ENCODE measurements around the gene CCDC78. TPM values are rescaled to one million over a fixed set of nuclear protein-coding genes. Genes with fewer than 3 reads are reported as not detected.

The CCDC78 gene
- 0.15 and 1.3 TPM in 2 replicates for total RNA-seq

DNA sequence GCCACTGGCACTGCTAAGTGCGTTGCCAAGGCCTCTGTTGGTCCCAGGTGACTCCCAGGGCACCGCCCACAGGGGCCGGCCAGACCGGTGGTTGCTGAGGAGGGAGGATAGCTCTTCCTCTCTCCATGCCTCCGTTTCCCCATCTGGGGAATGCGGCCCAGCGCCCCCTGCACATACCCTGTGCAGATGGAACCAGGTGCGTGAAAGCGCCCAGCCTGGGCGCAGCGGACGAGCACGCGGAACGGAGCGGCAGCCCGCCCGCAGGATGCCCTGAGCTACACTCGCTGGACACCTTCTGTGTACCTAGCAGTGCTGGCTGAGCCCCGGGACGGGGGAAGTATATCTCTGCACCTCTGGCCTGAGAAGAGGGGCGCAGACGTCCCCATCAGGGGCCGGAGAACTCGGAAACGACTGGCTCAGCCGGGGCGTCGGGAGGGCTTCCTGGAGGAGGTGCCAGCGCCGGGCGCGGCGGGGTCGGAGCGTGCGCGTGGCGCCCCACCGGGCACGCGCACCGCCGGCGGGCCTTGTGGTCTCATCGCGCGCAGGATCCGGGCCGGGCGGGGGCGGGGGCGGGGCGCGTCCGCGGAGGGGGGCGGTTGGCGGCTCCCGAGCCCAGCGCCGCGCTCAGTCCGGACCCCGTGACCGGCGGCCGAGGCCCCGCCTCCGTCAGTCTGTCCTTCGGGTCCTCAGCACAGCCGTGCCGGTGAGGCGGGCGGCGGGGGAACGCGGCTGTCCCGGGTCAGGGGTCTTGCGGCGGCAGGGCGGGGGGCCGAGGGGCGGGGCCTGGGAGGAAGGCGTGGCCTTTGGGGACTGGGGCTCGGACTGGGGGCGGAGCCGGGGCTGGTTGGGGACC, at the start of gene CCDC78, which contains the start of gene HAGHL:
TSS of gene CCDC78 (minus strand) at position 6 of the 853 bp plus-strand sequence. CDS start 76 bp downstream, outside the sequence.
TSS of gene HAGHL (plus strand) at position 669 of the 853 bp plus-strand sequence. CDS start 404 bp downstream, outside the sequence.

DNA sequence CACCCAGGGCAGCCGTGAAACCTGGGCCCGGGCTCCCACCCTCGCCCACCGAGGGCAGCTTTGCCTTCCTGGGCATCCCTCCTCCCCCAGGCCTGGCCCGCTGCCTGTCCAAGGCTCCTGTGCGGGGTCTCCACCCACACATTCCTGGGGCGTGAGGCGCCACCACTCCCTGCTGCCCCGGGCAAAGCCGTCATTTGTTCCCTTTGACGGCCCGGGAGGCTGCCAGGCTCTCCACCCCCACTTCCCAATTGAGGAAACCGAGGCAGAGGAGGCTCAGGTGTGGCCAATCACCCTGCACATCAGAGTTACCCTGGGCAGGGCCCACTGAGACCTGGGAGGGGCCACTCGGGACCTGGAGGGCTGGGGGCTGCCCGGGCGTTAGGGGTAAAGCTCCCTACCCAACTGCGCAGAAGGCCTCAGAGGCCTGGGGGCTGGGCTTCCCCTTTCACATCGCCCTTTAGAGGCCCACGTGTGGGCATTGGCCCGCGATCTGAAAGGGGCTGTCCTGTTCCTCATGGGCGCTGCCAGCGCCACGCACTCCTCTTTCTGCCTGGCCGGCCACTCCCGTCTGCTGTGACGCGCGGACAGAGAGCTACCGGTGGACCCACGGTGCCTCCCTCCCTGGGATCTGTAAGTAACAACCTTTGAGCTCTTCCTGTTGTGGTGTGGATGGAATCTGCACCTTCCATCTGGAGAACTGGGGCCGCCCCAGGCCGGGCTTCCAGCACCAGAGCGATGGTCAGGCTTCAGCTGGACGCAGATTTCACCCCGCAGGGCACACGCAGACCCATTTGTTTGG, 34.5 kb upstream of the CCDC78 start, which contains the start of gene MSLN:
TSS of gene MSLN (plus strand) at position 190 of the 799 bp plus-strand sequence. CDS start 1,947 bp downstream, outside the sequence.

DNA sequence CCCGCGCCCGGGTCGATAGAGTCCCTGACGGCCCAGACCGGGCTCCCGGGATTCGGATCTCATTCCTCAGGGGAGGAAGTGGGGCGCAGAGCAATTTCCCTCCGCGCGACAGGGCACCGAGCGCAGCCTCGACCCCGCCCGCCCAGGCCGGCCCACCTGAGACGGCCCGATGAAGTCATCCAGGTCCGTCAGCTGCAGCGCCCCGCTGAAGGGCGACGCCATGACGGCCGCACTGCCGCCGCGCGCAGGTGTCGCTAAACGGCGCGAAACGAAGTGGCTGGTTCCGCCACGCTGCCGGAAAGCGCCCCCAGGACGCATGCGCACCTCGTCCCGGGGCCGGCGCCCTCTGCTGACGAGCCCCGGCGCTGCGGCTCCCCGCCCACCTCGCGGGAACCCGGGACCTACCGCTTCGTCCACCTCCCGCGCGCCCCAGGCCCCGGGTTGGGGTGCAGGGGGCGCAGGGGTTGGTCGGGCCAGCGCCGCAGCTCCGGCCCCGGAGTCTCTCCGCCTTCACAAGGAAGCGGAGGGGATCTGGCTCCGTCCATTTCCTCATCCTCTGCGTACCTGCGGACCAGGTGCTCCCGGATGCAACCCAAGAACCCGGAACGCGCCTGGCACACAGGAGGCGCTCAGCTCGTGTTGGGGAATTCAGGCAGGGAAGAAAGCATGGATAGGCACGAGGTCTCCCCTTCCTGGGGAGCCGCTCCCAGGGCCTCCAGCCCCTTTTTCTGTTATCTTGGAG, 14.7 kb upstream of the CCDC78 start, which contains the start of gene CIAO3:
TSS of gene CIAO3 (minus strand) at position 234 of the 742 bp plus-strand sequence. CDS start at position 222, 12 bp downstream.

DNA sequence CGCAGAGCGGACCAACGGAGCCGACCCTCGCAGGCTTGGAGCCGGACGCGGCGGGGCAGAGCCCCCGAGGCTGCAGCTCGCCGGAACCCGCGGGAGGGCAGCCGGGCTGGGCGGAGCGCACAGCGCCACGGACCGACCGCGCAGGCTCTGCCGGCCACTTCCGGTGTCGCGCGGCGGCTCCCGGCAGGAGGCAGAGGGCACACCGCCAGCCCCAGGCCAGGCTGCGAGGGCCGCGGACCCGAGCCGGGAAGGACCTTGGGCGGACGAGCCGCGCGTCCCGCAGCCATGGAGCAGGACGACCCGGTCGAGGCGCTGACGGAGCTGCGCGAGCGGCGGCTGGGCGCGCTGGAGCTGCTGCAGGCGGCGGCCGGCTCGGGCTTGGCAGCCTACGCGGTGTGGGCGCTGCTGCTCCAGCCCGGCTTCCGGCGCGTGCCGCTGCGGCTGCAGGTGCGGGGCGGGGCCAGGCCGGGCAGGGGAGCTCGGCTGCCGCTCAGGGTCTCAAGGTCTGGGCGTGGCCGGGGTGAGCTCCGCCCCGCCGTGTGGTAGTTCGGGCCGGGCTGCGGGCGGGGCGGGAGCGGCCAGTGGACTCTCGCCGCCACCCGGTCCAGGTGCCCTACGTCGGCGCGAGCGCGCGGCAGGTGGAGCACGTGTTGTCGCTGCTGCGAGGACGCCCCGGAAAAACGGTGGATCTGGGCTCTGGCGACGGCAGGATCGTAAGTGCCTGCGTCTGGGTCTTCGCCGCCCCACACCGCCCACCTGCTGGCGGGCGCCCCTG, 5.1 kb downstream of the CCDC78 start, which contains the start of gene ANTKMT:
TSS of gene ANTKMT (plus strand) at position 157 of the 775 bp plus-strand sequence. CDS start at position 286, 129 bp downstream.

DNA sequence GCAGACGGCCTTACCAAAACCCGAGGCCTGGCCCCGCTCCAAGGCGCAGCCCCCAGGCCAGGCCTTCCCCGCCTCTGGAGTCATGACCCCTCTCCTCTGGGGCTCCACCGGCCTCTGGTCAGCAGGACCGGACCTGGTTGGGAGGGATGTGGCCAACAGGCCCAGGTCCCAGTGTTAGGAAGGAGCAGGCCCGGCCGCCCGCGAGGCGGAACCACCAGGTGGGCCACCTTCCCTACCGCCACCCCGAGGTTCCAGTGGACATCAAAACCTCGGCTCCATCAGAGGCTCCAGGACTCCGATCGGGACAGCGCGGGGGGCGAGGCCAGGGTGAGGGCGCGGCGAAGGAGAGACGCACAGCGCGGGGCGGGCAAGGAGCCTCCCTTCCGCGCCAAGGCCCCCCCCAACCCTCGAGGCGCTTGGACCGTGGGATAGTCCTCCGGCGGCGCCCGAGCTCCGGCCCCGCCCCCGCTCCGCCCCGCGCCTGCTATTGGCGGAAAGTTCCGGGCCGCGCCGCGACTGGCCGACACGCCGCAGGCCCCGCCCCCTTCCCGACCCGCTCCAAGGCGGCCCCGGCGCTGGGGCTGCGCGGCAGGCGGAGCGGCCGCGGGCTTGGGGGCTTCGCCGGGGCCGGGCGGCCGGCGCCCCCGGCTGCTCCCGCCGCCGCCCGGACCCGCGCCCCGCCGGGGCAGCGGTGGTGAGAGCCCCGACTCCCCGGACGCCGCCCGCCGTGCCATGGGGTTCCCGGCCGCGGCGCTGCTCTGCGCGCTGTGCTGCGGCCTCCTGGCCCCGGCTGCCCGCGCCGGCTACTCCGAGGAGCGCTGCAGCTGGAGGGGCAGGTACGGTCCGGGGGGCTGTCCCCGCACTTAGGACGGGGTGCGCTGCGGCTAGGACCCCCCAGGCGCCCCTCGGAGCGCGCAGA, 11.4 kb downstream of the CCDC78 start, which contains the start of gene METRN:
TSS of gene METRN (plus strand) at position 561 of the 919 bp plus-strand sequence. CDS start at position 733, 172 bp downstream.

DNA sequence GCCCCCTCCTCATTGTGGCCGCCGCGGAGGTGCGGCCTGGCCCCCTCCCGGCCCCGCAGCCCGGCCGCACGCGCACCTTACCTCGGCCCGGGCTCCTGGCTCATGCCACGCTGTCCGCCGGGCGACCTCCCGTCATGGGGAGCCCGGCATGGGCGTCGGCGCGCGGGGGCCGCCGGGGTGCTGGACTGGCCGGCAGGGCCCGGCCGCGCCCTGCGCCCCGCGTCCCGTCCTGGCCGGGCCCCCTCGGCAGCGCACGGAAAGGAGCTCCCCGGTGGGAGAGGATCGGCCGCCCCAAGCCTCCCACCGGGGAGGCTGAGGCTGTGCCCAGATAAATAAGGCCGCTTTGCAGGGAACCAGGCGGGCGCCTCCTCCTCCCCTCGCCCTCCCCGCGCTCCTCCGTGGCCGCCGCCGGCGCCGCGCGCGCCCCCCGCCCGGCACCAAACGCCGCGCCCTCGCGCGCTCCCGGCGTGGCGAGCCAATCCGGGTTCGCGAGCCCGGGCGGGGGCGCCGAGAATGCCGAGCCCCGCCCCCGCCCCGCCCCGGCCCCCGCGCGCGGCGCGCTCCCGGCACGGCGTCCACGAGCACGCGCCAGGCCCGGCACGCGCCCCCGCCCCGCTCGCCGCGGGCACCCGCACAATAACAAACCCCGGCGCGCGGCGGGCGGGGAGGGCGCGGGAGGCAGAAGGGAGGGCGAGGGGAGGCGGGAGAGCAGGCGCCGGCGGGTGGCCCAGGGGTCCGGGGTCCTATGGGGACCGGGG, 20.6 kb downstream of the CCDC78 start, which contains the start of gene FBXL16:
TSS of gene FBXL16 (minus strand) at position 371 of the 758 bp plus-strand sequence. CDS start 8,396 bp downstream, outside the sequence.

DNA sequence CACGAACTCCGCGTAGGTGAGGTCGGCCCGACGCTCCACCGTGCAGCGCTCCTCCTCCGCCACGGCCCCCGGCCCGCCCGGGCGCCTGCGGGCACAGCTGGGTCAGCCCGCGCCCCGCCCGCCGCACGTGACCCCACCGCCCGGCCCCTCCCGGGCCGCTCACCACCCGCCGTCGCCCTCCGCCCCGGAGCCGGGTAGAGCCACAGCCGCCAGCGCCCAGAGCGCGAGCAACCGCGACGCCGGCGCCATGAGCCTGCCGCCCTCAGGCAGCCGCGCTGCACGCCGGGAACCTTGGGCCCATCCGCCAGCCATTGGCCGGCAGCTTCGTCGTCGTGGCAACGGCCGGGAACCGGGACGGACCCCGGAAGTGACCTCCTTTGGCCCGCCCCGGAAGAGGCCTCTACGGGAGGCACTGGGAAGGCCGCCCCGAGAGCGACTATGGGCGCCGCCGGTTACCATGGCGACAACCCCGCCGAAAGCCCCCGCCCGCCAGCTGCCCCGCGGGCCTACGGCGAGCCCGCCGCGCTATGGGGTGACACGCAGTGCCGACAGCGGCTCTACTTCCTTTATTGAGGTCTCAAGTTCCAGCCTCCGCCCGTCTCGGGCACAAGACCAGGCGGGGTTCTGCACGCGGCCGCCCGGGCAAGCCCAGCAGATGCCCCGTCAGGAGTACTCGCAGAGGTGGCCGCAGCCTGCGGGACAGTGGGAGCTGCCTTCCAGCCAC, 42.0 kb downstream of the CCDC78 start, which contains the start of gene JMJD8:
TSS of gene JMJD8 (minus strand) at position 264 of the 724 bp plus-strand sequence. CDS start at position 249, 15 bp downstream.

DNA sequence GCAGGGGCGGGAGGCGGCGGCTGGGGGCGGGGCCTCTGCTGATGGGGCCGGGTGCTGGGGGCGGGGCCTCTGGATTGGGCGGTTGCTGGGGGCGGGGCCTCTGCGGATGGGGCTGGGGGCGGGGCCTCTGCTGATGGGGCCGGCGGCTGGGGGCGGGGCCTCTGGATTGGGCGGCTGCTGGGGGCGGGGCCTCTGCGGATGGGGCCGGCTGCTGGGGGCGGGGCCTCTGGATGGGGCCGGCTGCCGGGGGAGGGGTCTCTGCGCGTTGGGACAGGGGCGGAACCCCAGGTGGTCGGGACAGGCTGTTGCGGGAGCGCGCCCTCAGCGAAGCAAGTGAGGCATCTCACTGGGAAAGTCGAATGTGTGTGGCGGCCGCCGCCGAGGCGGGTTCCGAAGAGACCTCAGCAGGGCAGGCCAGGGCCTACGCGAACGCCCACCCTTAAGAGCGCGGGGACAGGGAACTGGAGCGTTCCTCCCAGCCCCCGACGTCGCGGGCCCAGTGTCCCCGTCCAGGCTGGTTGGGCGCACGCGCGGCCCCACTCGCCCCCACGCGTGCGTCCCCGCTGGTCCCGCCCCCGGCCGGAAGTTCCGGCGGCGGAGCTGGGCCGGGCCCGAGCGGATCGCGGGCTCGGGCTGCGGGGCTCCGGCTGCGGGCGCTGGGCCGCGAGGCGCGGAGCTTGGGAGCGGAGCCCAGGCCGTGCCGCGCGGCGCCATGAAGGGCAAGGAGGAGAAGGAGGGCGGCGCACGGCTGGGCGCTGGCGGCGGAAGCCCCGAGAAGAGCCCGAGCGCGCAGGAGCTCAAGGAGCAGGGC, 46.2 kb downstream of the CCDC78 start, which contains the start of gene STUB1:
TSS of gene STUB1 (plus strand) at position 597 of the 811 bp plus-strand sequence. CDS start at position 713, 116 bp downstream.

DNA sequence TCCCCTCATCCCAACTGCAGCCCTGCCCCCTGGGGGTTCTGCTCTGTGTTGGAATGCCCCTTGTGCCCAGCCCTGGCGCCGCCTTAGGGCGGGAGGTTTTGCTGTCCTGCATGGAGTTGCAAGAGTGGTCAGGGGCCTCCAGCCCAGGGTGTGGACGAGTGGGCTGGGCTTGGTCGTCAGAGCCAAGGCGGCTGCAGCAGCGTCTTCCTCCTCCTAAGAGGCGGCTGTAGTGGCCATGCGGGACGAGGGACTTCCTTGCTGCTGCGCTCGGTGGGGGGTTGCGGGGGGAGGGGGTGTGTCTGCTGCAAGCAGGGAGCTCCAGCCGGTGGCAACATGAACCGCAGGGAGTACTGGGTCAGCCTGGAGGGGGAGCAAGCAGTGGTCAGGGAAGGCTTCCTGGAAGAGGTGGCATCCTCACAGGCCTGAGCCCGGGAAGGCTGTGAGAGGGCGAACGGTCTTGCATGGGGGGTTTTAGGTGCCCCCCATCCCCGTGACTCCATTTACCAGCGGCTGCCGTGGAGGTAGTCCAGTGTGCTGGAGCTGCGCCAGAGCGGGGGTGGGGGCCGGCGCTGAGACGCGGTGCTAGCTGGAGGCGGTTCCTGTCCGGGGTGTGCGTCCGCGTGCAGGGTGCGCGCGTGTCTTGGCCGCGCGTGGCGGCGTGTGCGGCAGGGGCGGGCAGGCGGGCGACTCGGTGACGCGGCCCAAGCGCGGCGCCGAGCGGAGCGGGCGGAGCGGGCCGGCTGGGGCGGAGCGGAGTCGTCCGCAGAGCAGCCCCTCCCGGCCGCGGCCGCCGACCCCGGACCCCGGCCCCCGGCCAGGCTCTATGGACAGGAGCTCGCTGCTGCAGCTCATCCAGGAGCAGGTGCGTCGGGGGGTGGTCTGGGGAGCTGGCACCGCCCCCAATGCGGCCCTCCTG, 51.0 kb downstream of the CCDC78 start, which contains the start of gene RHBDL1:
TSS of gene RHBDL1 (plus strand) at position 704 of the 916 bp plus-strand sequence. CDS start at position 824, 120 bp downstream.

Other genes starting within 250 kb of the CCDC78 start
- gene CAPN15, start 198.7 kb downstream of the CCDC78 start, total RNA-seq = 30.2 and 41.9 TPM in 2 replicates
- gene PRR35, start 166.0 kb downstream of the CCDC78 start, total RNA-seq = under 0.01 TPM in 1 of 2 replicates, not detected in the other
- gene NHLRC4, start 159.4 kb downstream of the CCDC78 start, total RNA-seq = 1.6 and 2.0 TPM in 2 replicates
- gene PIGQ, start 156.5 kb downstream of the CCDC78 start, total RNA-seq = 23.1 and 24.2 TPM in 2 replicates
- gene RAB40C, start 136.4 kb downstream of the CCDC78 start, total RNA-seq = 8.4 and 11.1 TPM in 2 replicates
- 0.15 TPM in 1 of 2 replicates, not detected in the other for gene WFIKKN1, start 95.5 kb downstream of the CCDC78 start, total RNA-seq
- 68.7 and 115 TPM in 2 replicates for gene METTL26, start 90.1 kb downstream of the CCDC78 start, total RNA-seq
- gene MCRIP2, start 84.6 kb downstream of the CCDC78 start, total RNA-seq = 22.6 and 23.7 TPM in 2 replicates
- gene WDR90, start 77.1 kb downstream of the CCDC78 start, total RNA-seq = 8.8 and 9.4 TPM in 2 replicates
- gene RHOT2, start 58.3 kb downstream of the CCDC78 start, total RNA-seq = 32.1 and 35.7 TPM in 2 replicates
- gene RHBDL1, start 50.8 kb downstream of the CCDC78 start, total RNA-seq = 0.30 and 0.65 TPM in 2 replicates
- gene STUB1, start 46.0 kb downstream of the CCDC78 start, total RNA-seq = 139 and 144 TPM in 2 replicates
- gene JMJD8, start 42.1 kb downstream of the CCDC78 start, total RNA-seq = 22.0 and 29.6 TPM in 2 replicates
- gene WDR24, start 36.0 kb downstream of the CCDC78 start, total RNA-seq = 2.6 TPM in 2 replicates
- gene FBXL16, start 20.6 kb downstream of the CCDC78 start, total RNA-seq = 0.32 TPM in 1 of 2 replicates, not detected in the other
- 15.5 and 41.9 TPM in 2 replicates for gene METRN, start 11.3 kb downstream of the CCDC78 start, total RNA-seq
- 38.3 and 43.9 TPM in 2 replicates for gene ANTKMT, start 5.3 kb downstream of the CCDC78 start, total RNA-seq
- 3.6 and 12.0 TPM in 2 replicates for gene HAGHL, start 663 bp upstream of the CCDC78 start, total RNA-seq
- 27.3 and 33.6 TPM in 2 replicates for gene CIAO3, start 14.6 kb upstream of the CCDC78 start, total RNA-seq
- gene MSLN, start 34.3 kb upstream of the CCDC78 start, total RNA-seq = not detected in 2 replicates
- gene RPUSD1, start 61.9 kb upstream of the CCDC78 start, total RNA-seq = 35.4 and 37.1 TPM in 2 replicates
- gene CHTF18, start 62.2 kb upstream of the CCDC78 start, total RNA-seq = 13.6 and 22.2 TPM in 2 replicates
- gene GNG13, start 74.3 kb upstream of the CCDC78 start, total RNA-seq = not detected in 2 replicates
- gene LMF1, start 244.5 kb upstream of the CCDC78 start, total RNA-seq = 3.3 and 15.9 TPM in 2 replicates

Data from epithelial cell of umbilical artery (primary cell).